ENCODE data around the gene TMEM254.

DNA sequence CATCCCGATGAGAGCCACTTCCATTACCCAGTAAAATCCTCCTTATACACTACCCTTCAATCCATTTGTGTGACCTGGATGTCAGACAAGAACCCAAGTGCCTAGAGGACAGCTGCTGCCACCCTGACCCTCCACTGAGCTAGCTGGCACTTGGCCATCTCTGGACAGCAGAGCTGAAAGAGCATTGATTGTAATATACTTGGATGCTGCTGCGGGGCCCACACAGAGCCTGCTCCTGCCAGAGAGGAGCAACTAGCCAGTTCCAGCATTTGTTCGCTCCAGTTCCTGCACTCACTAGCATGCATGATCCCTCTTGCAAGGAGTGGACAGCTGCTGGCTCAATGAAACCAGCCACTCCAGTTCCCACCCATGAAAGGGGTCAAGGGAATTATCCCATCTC is 8.4 kb upstream of the TMEM254 start:
- TF ChIP-seq CTCF (IDR thresholded peaks at IDR 0.05) (no peak), POLR2A (IDR thresholded peaks at IDR 0.05) (no peak)

All from testis (tissue), 2 donors.